HG02763 (cell line): ENCODE measurements around the gene IL36A.

ENCODE experiments used
- ATAC-seq: cut with Tn5 transposase; IDR thresholded peaks from one replicate; pipeline ENCODE4 v1.9.1; 2021; ENCODE audit warnings: mild to moderate bottlenecking, moderate library complexity; ENCODE audit not compliant: unreplicated experiment

The IL36A gene

DNA sequence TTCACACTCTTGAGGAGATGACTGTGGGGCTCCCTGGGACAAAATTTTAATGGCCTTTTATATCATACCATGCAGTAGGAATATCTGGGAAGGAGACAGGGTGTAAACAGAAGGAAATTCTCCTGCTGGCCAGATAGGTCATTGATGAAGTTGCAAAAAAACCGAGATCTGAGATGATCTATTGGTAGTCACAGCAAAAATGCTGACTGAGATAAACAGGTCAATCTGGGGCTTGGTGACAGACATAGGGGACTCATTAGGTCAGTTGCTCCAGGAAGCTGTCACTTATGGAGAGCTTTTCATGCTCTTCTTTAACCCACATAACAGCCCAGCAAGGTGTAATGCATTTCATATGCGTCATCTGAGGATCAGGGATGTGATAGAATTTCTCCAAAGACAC lies 2.6 kb upstream of the IL36A start:
- no peak for ATAC-seq

DNA sequence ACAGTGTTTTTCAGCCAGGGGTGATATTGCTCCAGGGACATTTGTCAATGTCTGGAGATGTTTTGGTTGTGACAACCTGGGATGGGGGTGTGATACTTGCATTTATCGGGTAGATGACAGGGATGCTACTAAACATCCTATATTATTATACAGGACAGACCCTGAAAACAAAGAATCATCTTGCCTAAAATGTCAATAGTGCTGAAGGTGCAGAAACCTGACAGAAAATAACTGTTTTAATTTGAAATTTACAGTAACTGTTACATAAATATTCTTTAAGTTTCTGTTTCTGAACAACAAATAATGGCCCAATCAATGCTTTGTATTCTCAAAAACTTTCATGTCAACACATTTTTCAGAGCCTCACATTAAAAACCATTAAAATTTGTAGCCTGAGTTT lies 2.0 kb downstream of the IL36A start:
- no peak for ATAC-seq

DNA sequence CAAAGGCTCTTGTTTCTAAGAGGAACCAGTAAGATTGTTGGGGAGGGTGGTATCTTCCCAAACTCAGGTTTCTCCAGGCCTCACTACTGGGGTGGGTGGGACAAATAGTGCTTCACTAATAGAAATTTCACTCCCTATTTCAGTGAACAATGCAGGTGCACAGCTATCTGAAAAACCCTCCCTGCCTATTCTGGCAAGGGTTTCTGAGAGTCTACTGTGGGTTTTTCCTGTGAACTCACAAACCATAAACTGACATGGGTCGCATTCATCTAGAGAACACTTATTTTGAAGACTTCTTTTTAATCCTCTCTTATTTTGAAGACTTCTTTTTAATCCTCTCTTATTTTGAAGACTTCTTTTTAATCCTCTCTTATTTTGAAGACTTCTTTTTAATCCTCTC lies 4.4 kb downstream of the IL36A start:
- ATAC-seq: no peak

DNA sequence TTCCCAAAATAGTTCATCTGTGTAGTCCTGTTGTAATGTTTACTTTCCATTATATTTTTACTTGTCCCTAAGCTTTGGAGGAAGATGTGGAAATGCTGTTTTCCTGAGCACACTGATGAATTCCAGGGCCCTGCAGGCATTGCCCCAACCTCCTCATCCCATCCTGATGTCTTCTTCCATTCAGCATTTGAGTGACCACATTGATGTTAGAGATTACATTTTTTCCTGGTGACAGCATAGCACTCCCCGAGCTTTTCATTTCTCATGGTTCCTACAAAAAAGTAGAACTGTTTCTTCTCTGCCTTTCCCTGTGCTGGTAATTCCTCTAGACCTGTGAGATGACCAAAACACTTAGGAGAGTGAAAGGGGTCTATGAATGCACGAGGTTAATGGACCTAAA lies 4.8 kb downstream of the IL36A start:
- ATAC-seq: no peak

DNA sequence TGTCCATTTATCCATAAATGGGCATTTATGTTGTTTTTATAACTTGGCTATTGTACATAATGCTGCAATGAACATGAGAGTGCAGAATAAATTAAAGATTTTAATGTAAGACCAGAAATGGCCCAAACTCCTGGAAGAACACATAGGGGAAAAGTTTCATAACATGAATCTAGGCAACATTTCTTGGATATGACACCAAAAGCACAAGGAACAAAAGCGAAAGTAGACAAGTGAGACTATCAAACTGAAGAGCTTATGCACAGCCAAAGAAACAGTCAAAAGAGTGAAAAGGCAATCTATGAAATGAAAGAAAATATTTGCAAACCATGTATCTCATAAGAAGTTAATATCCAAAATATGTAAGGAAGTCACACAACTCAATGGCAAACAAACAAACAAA lies 5.8 kb downstream of the IL36A start:
- ATAC-seq: no peak

DNA sequence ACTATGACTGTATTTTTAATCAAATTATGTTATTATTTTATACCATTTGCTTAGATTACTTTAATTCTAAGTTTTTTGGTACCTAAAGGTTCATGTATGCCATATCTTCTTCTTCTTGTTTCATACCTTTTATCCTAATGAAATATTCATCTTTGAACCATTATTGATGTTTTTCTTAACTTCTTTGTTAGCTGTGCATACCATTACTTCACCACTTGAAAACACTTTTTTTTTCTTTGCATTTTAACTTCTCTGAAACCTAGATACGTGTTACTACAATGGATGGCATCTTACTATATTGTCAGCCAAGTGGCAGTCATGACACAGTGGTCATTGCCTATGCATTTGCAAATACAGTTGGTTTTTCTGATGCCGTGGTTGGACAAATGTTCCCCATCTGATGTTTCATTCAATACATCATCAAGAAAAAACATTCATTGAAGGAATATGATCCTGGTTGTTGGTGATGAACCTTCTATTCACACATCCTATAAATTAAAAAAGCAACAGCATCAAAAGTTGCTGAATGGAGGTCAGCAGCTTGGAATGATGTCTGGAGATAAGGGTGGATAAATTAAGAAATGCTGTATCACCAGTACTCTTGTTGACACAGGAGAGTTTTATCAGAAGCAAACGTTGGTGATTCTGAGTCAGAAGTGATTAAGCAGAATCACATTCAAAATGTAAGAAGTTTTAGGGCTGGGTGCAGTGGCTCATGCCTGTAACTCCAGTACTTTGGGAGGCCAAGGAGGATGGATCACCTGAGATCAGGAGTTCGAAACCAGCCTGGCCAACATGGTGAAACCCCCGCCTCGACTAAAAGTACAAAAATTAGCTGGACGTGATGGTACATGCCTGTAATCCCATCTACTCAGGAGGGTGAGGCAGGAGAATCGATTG lies 7.4 kb downstream of the IL36A start:
- no peak for ATAC-seq

DNA sequence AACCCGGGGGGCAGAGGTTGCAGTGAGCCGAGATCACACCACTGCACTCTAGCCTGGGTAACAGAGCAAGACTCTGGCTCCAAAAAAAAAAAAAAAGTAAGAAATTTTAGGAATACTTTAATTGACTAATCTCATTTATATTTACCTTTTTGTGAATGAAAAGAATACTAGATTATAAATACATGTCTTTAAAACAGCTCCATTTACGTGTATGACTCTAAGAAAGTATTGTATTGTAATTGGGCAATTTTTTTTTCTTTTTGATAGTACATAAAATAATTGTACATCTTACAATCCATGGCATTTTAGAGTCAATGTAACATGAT lies 8.0 kb downstream of the IL36A start:
- ATAC-seq: no peak

DNA sequence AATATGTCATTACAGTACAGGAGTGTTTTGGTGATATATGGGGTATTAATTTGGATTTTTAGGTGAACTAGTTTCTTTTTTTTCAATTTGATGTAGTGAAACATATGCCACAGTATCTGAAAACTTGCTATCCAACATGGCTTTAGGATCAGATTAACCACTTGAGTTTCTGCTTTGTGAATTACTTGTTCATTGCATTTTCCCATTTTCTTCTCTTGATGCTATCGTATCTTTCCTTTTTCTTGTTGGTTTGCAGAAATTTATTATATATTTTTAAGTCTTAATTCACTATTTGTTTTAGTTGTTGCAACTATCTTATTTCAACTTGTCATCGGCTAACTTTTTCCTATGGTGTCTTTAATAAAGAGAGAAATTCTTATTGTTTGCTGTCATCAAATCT lies 8.8 kb downstream of the IL36A start:
- ATAC-seq: no peak

DNA sequence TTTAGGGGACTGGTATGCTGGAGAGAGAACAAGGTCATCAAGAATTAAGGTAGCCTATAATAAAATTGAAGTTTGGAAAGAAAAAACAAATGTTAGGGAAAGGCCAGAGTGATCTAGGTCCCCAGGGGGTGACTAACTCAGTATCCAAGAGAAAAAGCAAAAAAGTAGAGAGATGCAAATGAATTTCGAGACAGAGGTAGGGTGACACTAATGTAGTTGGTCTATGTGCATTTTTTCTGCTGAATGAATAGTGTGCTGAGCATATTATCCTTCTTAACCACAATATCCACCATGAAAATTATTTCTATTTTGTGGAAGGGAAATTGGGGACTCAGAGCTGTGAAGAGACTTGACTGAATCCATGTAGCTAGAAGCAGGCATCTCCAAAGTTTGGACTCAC lies 9.8 kb downstream of the IL36A start:
- ATAC-seq: no peak

DNA sequence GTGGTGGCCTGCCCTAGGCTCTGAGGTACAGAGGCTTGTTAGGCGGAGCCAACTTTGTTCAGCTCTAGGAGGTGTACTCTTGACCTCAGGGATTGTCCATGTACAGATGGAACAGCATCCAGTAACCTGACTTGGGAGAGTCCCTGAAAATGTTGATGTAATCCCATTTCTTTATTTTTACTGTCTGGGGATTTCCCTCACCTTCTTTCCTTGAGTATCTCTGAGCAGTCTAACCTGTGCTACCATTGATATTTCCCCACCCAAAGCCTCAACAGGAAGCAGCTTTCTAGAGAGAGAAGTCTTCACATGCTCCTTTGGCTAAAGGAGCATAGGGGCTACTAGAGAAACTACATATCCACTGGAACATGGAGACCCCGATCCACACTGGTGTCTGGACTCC lies 10.4 kb downstream of the IL36A start:
- ATAC-seq: no peak

DNA sequence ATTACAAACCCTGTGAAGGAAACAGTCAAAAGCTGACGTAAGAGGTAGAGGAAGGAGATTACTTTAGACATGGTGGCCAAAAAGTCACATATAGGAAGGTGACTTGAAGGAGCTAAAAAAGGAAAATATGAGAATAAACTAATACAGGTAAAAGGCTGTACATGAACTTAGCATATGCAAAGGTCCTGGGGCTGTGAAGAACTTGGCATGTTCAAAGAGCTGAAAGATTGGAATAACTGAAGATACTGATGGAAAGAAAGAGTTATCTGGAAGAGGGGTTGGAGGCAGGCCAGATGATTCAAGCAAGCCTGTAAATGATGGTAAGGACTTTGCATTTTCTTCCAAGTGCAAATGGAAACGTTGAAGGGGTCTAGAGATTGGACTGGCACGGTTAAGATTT lies 13.2 kb downstream of the IL36A start:
- no peak for ATAC-seq

DNA sequence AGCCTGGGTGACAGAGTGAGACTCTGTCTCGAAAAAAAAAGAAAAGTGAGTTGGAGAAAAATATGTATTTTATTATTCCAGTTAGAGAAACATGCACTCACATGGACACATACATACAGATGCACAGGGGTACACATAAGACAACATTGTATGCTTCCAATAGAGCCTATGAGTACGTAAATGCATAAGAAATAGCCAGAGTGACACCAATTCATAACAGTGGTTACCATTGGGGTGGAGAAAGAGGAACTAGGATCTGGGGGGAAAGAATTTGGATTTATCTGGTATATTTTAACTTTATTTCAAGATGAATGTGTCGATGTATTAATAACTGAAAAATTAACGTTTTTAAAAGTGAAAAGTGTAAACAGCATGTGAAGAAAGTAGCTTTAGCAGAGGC lies 16.1 kb downstream of the IL36A start:
- no peak for ATAC-seq

DNA sequence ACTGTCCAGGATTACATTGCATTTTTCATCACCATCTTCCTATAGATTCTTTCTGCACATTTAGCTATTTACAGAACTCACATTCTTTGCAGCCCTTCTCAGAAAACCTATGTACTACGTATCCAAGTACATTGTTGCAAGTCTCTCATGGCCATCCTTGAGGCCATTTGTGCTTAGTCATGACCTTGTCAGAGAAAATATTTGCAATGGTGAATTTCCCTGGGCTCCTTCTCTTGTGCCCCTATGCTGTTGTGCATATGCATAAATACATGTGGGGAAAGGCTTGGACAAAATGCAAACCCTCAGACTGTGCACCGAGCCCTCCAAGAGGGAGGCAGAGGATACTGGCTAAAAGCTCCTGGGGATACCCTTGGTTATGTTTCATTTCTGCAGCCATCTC lies 19.5 kb downstream of the IL36A start:
- no peak for ATAC-seq

DNA sequence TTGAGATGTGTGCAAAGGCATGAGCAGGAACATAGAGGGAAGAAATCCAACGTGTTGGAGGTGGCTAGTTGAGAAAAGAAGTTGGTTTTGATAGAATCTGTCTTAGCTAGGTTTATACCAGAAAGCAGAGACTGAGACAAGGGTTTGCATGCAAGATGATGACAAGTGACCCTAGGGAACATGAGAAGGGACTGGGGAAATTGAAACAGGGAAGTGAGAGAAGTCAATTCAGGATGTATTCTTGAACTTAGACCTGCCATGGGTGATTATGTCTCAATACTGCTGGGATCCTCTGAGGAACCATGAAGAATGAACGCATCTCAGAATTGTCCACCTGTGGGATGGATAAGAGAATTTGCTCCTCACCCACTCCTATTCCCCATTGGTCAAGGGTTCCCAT lies 20.5 kb downstream of the IL36A start:
- no peak for ATAC-seq

DNA sequence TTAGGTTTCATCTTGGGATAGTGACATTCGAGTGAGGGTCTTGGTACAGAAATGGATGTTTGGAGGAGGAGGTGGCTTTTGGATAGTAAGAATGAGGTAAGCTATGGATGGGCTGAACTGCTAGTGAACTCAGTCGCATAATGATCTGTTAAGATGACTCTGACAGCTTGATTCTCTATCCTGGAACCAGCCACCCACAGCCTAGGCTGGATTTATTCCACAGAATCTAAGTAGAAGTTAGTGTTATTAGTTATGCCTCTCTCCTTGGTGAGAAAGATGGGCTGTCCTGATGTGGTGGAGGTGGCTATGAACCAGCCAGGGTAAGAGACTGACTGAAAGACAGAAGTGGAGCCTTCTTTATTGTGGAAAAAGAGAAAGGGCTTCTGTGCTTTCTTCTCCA lies 22.4 kb downstream of the IL36A start:
- ATAC-seq: no peak

DNA sequence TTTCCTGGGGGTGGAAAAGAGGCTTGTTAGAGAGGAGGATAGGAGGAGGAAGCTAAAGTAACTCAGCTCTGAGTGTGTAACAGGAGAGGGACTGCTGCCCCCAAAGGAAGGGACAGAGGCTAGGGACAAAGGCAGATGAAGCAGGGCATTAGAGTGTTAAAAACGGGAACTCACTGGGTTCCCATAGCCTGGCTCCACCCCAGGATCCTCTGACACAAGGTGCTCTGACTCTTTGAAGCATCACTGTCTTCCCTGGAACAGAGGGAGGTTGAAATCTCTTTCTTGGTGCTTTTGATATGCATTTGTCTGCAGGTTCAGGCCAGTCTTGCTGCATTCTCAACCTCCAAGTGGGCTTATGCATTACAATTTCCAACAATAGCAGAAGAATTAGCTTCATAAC lies 22.9 kb downstream of the IL36A start:
- ATAC-seq: no peak

DNA sequence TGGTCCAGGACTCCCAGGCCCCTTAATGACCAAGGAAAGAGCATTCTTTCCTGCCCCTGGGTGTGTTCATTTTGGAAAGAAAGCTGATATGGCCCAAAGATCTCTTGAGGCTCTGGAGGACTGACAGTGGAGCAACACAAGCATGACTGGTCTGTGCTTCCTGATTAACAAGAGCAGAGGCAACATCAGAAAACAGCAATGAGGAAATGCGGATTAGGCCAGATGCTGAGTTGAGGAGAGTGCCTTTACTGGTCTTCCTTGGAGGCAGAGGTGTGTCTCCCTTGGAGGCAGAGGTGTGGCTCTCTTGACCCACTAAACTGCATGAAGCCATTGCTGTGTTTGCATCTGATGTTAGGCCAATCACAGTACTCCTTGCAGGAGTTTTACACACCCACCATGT lies 27.5 kb downstream of the IL36A start:
- ATAC-seq: no peak

DNA sequence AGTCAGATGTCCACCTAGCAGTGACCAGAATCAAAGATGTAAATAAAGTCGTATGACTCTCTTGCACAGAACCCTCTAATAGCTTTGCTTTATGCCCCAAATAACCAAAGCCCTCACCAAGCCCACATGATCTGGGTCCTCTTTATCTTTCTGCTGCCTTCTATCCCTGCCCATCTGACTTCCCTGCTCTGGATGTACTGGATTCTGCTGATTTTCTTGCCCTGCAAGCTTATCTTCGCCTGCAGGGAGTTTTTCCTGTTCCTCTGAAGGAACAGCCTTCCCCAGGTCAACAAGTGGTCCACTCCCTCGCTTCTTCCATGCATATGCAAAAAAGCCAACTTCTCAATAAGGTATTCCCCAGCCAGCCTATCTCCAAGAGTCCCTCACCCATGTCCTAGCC lies 28.8 kb downstream of the IL36A start:
- ATAC-seq: no peak

DNA sequence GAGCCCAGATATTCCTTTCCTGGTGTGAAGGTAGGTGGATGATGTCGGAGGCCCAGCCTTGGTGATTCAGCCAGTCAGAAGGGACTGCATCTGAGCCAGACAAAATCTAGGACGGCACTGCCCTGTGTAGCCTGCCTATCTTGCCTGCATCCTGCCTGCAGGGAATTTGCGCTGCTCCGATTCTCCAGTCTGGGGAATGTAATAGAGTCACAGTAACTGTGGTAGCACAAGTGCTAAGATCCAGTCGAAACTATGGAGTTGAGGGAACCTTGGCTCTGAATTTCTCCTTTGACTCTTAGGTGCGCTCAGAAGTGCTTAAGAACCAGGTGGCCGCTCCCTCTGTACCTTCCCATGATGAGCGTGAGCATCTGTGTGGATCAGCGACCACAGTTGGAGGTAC lies 31.5 kb downstream of the IL36A start:
- no peak for ATAC-seq

DNA sequence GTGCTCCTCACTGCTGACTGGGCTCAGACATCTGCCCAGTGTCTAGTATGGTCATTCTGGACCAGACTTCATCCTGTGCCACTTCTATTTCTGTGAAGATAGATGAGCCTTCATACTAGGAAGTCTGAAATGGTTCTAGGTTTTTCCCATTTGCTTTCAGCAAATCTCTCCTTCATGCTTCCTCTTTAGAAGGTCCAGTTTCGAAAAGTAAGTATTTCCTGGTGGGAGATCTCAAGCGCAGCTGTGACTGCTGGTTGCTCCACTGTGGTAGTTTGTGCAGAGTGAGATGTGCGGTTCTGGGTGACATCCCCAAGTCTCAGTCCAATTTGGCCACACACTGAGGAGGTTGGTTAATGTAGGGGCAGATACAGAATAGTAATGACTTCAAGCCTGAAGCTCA lies 33.0 kb downstream of the IL36A start:
- no peak for ATAC-seq

DNA sequence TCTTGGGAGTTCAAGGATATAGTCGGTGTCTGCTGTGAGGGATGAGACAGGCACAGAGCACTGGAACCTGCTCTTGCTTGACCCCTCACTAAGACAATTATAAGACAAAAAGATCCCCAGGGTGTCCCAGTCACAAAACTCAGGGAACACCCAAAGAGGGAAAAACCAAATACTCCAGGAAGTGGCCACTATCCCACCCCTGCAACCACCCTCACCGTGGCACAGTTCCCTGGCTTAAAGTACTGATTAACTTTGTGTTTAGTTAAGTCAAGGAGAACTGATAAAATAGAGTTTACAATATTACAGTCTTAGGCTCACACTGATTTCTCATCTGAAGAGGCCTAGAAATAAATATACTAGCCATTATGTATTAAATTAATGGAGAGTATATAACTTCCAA lies 33.9 kb downstream of the IL36A start:
- no peak for ATAC-seq

DNA sequence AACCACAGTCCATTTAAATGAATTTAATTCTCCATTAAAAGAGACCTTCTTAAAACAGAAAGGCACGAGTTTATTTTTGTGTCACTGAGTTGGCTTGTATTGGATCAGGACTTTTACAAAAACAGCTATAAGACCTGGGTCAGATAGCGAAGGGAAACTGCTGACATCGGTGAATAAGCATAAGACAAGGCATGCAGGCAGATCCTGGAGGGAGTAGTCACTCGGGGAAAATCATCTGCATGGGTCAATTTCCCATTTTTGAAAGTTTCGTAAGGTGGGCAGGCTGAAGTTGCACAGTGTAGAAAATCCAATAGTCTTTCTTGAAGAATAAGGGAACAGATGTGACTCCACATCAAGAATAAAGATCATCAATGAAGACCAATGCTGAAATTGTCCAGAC lies 34.5 kb downstream of the IL36A start:
- no peak for ATAC-seq

DNA sequence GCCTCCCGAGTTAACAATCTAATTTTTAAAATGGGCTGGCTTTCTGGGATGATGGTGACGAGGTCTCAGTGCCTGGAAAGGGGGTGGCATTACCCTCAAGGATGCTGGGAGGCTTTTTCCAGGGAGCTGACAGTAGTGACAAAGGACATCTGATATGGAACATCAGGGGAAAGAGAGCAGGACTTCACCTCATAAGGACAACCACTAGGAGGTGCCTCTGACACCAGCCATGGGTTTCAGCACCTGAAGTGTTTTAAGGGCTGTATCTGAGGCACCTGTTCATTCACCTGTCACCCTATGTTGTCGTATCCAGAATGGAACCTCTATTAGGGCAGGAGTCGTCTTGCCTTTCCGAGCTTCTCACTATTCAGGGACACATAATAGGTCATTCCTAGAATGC lies 36.6 kb downstream of the IL36A start:
- ATAC-seq: no peak
